DND-41 (cell line): Measurements from ENCODE around the gene WDTC1.

Source experiments
- EZH2 ChIP-seq: IDR thresholded peaks from 3 replicates; pipeline ENCODE4 v1.6.1; 2012; ENCODE audit warnings: borderline replicate concordance, low read depth, mild to moderate bottlenecking, moderate library complexity, low read length, inconsistent platforms; ENCODE audit not compliant: severe bottlenecking
- TF ChIP-seq, protein P1 (sequence below): IDR thresholded peaks from 2 replicates; pipeline ENCODE4 v1.5.1; 2012; ENCODE audit warnings: borderline replicate concordance, low read length, moderate library complexity, mild to moderate bottlenecking; ENCODE audit not compliant: poor library complexity, severe bottlenecking; ENCODE audit errors: extremely low read depth

DNA sequence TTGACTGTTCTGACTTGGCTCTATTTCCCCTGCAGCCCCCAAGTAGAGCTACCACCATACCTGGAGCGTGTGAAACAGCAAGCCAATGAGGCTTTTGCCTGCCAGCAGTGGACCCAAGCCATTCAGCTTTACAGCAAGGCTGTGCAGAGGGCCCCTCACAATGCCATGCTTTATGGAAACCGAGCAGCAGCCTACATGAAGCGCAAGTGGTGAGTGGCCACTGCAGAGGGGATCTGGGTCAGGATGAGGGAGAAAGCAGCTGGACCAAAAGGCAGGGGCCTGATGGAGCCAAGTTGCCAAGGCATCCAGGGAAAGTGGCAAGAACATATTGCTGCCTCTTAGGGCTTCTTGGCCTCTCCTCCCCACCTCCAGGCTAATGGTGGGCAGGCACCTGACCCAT, 63.5 kb downstream of the WDTC1 start:
- TF ChIP-seq, protein P1, sequence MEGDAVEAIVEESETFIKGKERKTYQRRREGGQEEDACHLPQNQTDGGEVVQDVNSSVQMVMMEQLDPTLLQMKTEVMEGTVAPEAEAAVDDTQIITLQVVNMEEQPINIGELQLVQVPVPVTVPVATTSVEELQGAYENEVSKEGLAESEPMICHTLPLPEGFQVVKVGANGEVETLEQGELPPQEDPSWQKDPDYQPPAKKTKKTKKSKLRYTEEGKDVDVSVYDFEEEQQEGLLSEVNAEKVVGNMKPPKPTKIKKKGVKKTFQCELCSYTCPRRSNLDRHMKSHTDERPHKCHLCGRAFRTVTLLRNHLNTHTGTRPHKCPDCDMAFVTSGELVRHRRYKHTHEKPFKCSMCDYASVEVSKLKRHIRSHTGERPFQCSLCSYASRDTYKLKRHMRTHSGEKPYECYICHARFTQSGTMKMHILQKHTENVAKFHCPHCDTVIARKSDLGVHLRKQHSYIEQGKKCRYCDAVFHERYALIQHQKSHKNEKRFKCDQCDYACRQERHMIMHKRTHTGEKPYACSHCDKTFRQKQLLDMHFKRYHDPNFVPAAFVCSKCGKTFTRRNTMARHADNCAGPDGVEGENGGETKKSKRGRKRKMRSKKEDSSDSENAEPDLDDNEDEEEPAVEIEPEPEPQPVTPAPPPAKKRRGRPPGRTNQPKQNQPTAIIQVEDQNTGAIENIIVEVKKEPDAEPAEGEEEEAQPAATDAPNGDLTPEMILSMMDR = no peak
- no peak for TF ChIP-seq EZH2
